MM.1S (cell line): Measurements from ENCODE around the gene ZXDC.

Experiments
- DNase-seq: peaks from one replicate; pipeline ENCODE4 v3.0.0-alpha.2; 2015
- H2AFZ ChIP-seq: fragments of 300-600 bp; sonication (generic); 2 replicates; pipeline ENCODE4 v1.6.0; 2016; ENCODE audit warnings: antibody characterized with exemption, low read length
- H3F3A ChIP-seq: fragments of 300-600 bp; sonication (generic); 2 replicates; pipeline ENCODE4 v1.6.1; 2016; ENCODE audit warnings: mild to moderate bottlenecking, antibody characterized with exemption, low read length, moderate library complexity, mixed read lengths; ENCODE audit not compliant: insufficient read depth
- H3K27ac ChIP-seq: fragments of 300-600 bp; sonication (generic); 2 replicates; pipeline ENCODE4 v1.5.1; 2016; ENCODE audit warnings: mild to moderate bottlenecking, low read length
- H3K27me3 ChIP-seq: fragments of 300-600 bp; sonication (generic); replicated peaks from 2 replicates; pipeline ENCODE4 v1.6.0; 2016; ENCODE audit warnings: low read length; ENCODE audit not compliant: insufficient read depth
- H3K36me3 ChIP-seq: fragments of 300-600 bp; sonication (generic); replicated peaks from 2 replicates; pipeline ENCODE4 v1.6.1; 2016; ENCODE audit warnings: mild to moderate bottlenecking, low read length, mixed read lengths; ENCODE audit not compliant: insufficient read depth
- H3K4me1 ChIP-seq: fragments of 300-600 bp; sonication (generic); 2 replicates; pipeline ENCODE4 v1.6.1; 2016; ENCODE audit warnings: low read length, mixed read lengths
- H3K4me2 ChIP-seq: fragments of 300-600 bp; sonication (generic); 2 replicates; pipeline ENCODE4 v1.6.0; 2016; ENCODE audit warnings: low read depth, low read length
- H3K4me3 ChIP-seq: fragments of 300-600 bp; sonication (generic); 2 replicates; pipeline ENCODE4 v1.5.1; 2016; ENCODE audit warnings: low read length, mixed read lengths
- H3K79me2 ChIP-seq: fragments of 300-600 bp; sonication (generic); 2 replicates; pipeline ENCODE4 v1.6.1; 2016; ENCODE audit warnings: mixed run types, low read length, mixed read lengths
- H3K9ac ChIP-seq: fragments of 300-600 bp; sonication (generic); 2 replicates; pipeline ENCODE4 v1.6.1; 2016; ENCODE audit warnings: low read length, mixed read lengths
- H3K9me2 ChIP-seq: fragments of 300-600 bp; sonication (generic); replicated peaks from 2 replicates; pipeline ENCODE4 v1.6.1; 2016; ENCODE audit warnings: mild to moderate bottlenecking, low read length, mixed read lengths; ENCODE audit not compliant: insufficient read depth
- H3K9me3 ChIP-seq: fragments of 300-600 bp; sonication (generic); replicated peaks from 2 replicates; pipeline ENCODE4 v1.6.1; 2016; ENCODE audit warnings: mild to moderate bottlenecking, low read length, mixed read lengths; ENCODE audit not compliant: insufficient read depth
- H4K20me1 ChIP-seq: fragments of 300-600 bp; sonication (generic); 2 replicates; pipeline ENCODE4 v1.6.1; 2016; ENCODE audit warnings: mild to moderate bottlenecking, low read length, moderate library complexity, mixed read lengths; ENCODE audit not compliant: insufficient read depth
- EZH2 ChIP-seq: fragments of 300-600 bp; sonication (generic); optimal IDR thresholded peaks from 2 replicates; pipeline ENCODE3; 2017; ENCODE audit warnings: low read depth, mild to moderate bottlenecking, antibody characterized with exemption, low read length, mixed read lengths
- EZH2phosphoT487 ChIP-seq: fragments of 300-600 bp; sonication (generic); IDR thresholded peaks from 2 replicates; pipeline ENCODE4 v1.6.1; 2018; ENCODE audit warnings: antibody characterized with exemption, low read length
- TF ChIP-seq, protein P1 (sequence below): fragments of 300-600 bp; sonication (generic); IDR thresholded peaks from 2 replicates; pipeline ENCODE4 v1.5.1; 2016; ENCODE audit warnings: antibody characterized with exemption, low read length, mixed read lengths

Gene ZXDC

DNA sequence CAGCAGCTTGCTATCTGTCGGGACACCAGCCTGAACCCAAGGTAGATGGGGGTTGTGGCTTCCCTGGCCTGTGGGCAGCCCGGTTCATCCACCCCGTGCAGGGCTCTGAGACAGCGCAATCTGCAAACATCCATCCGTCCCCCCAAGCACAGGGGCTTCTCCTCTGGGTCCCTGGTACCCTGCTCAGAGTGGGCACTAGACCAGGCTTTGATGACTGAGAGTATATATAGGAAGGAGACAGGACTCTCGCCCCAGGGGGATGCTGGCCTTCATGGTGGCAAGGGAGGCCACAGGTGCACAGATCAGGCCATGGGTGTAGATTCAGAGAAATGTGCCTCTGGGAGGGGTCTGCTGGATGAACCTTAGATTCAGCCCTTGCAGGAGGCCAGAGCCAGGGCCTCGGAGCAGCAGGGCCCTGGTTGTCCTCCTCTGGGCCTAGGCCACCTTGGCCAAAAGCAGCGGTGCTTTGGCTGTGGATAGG is 40.7 kb downstream of the ZXDC start:
- no peaks in the 10 kb centered on the region for H4K20me1 ChIP-seq
- H2AFZ ChIP-seq: no peak overlapping the region
- no peak overlapping the region for H3K4me2 ChIP-seq
- H3K79me2 ChIP-seq: no peaks in the 10 kb centered on the region
- H3K36me3 ChIP-seq: no peaks in the 10 kb centered on the region
- no peak overlapping the region for H3K27ac ChIP-seq
- H3F3A ChIP-seq: no peaks in the 10 kb centered on the region
- DNase-seq: no peak
- H3K9me3 ChIP-seq: no peaks in the 10 kb centered on the region
- H3K27me3 ChIP-seq: no peaks in the 10 kb centered on the region
- H3K4me1 ChIP-seq: no peaks in the 10 kb centered on the region
- H3K9me2 ChIP-seq: no peaks in the 10 kb centered on the region
- TF ChIP-seq EZH2phosphoT487 (no peak), EZH2 (no peak)
- TF ChIP-seq, protein P1, sequence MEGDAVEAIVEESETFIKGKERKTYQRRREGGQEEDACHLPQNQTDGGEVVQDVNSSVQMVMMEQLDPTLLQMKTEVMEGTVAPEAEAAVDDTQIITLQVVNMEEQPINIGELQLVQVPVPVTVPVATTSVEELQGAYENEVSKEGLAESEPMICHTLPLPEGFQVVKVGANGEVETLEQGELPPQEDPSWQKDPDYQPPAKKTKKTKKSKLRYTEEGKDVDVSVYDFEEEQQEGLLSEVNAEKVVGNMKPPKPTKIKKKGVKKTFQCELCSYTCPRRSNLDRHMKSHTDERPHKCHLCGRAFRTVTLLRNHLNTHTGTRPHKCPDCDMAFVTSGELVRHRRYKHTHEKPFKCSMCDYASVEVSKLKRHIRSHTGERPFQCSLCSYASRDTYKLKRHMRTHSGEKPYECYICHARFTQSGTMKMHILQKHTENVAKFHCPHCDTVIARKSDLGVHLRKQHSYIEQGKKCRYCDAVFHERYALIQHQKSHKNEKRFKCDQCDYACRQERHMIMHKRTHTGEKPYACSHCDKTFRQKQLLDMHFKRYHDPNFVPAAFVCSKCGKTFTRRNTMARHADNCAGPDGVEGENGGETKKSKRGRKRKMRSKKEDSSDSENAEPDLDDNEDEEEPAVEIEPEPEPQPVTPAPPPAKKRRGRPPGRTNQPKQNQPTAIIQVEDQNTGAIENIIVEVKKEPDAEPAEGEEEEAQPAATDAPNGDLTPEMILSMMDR: no peak
- no peak overlapping the region for H3K4me3 ChIP-seq
- no peak overlapping the region for H3K9ac ChIP-seq

DNA sequence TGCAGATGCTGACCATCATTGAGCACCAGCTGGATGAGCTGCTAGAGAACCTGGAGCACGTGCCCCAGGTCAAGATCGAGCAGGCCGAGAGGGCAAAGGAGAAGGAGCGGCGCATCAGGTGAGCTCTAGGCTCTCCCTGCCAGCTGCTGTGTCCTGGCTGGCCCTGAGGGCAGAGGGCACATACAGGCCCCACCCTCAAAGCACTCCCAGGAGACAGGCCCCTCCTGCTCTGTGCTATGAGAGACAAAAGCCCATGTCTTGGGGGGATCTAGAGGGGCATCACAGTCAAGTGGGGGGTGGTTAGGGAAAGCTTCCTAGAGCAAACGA is 41.5 kb downstream of the ZXDC start:
- Histone ChIP-seq H3K9ac (no peak overlapping the region), H3K36me3 (no peaks in the 10 kb centered on the region), H3K79me2 (no peaks in the 10 kb centered on the region), H3K4me3 (no peak overlapping the region), H3F3A (no peaks in the 10 kb centered on the region), H4K20me1 (no peaks in the 10 kb centered on the region), H3K9me2 (no peaks in the 10 kb centered on the region), H3K27ac (no peak overlapping the region), H2AFZ (no peak overlapping the region), H3K27me3 (no peaks in the 10 kb centered on the region), H3K9me3 (no peaks in the 10 kb centered on the region), H3K4me1 (no peaks in the 10 kb centered on the region), H3K4me2 (no peak overlapping the region)
- no peak for DNase-seq
- TF ChIP-seq EZH2 (no peak), EZH2phosphoT487 (no peak)
- TF ChIP-seq, protein P1: no peak

GRCh38 chr3:126433496-126434263 is 42.0 kb downstream of the ZXDC start:
- Histone ChIP-seq H3K9me3 (no peaks in the 10 kb centered on the region), H3K79me2 (no peaks in the 10 kb centered on the region), H3K4me2 (no peak overlapping the region), H3K4me3 (no peak overlapping the region), H2AFZ (no peak overlapping the region), H4K20me1 (no peaks in the 10 kb centered on the region), H3K9me2 (no peaks in the 10 kb centered on the region), H3K4me1 (no peaks in the 10 kb centered on the region), H3K9ac (no peak overlapping the region), H3K27me3 (no peaks in the 10 kb centered on the region), H3K27ac (no peak overlapping the region), H3F3A (no peaks in the 10 kb centered on the region), H3K36me3 (no peaks in the 10 kb centered on the region)
- TF ChIP-seq, protein P1: no peak
- TF ChIP-seq EZH2phosphoT487: no peak
- no peak for TF ChIP-seq EZH2
- no peak for DNase-seq
